Kidney (tissue), 14 donors: Measurements from ENCODE around the gene PLEKHB1. TPM values are rescaled to one million over a fixed set of nuclear protein-coding genes. Genes with fewer than 3 reads are reported as not detected.

Experiments used
- DNase-seq, 5 donors: peaks; one replicate each; pipeline ENCODE4 v3.0.0-alpha.2; 2013 to 2020
- FAIRE-seq: peaks from 2 replicates; lab custom pipeline; 2012; peaks lifted over from hg19 to GRCh38; lab: Jason Lieb, UNC
- H3K27ac ChIP-seq, 2 donors: one replicate each; pipeline ENCODE4 v1.7.0; 2013; ENCODE audit warnings: low read depth in 2 of 2, low read length in 2 of 2, inconsistent platforms in 1 of 2
- H3K27me3 ChIP-seq: one replicate; pipeline ENCODE4 v1.7.1; 2013; ENCODE audit warnings: low read length, inconsistent platforms; ENCODE audit not compliant: control insufficient read depth, insufficient read depth
- H3K36me3 ChIP-seq, 3 donors: one replicate each; pipeline versions ENCODE4 v1.7.0 to v1.7.1; 2013; ENCODE audit warnings: low read length in 3 of 3, control low read depth in 1 of 3, inconsistent platforms in 1 of 3; ENCODE audit not compliant: insufficient read depth in 3 of 3, control insufficient read depth in 2 of 3
- H3K4me1 ChIP-seq, 3 donors: one replicate each; pipeline versions ENCODE4 v1.7.0 to v1.7.1; 2013; ENCODE audit warnings: low read length in 3 of 3, inconsistent platforms in 1 of 3, low read depth in 1 of 3; ENCODE audit not compliant: control insufficient read depth in 2 of 3, insufficient read depth in 2 of 3
- H3K4me3 ChIP-seq, 3 donors: one replicate each; pipeline versions ENCODE4 v1.7.0 to v1.8.1; 2013; ENCODE audit warnings: low read length in 3 of 3, control low read depth in 1 of 3, inconsistent platforms in 1 of 3
- H3K9ac ChIP-seq, 3 donors: one replicate each; pipeline versions ENCODE4 v1.7.0 to v1.7.1; 2013; ENCODE audit warnings: low read length in 3 of 3, control low read depth in 1 of 3, inconsistent platforms in 1 of 3
- H3K9me3 ChIP-seq, 3 donors: one replicate each; pipeline versions ENCODE4 v1.7.0 to v1.7.1; 2013; ENCODE audit warnings: low read length in 3 of 3, control low read depth in 1 of 3, inconsistent platforms in 1 of 3; ENCODE audit not compliant: control insufficient read depth in 2 of 3, insufficient read depth in 1 of 3
- intact Hi-C: fragments of 100-400 bp; cut with DNase I; formaldehyde crosslinking; loops from one replicate; pipeline ENCODE4 v1.11.1; 2022
- polyA plus RNA-seq: library from polyadenylated mRNA; stranded (reverse); fragments of 350-450 nt; fragmentation: Illumina TruSeq; extraction: RNeasy Lipid Tissue Mini Kit (QIAGEN cat#74804); gene quantifications from one replicate; pipeline ENCODE4 v1.2.3, GENCODE V29; 2014; ENCODE audit warnings: low read depth, low replicate concordance; ENCODE audit not compliant: insufficient read depth
- total RNA-seq: library from RNA; stranded (reverse); fragmentation: NEBNext Ultra II Directional; extraction: Animal tissue kit (Norgen Biotek cat#: 25700); gene quantifications from one replicate; pipeline ENCODE4 v1.2.1, GENCODE V29; 2021
- TF ChIP-seq, protein P1 (sequence below): IDR thresholded peaks from 3 replicates; pipeline ENCODE4 v1.5.1; 2012; ENCODE audit warnings: mild to moderate bottlenecking, moderate library complexity, borderline replicate concordance; ENCODE audit not compliant: insufficient read depth; ENCODE audit errors: extremely low read depth
- donor health status: control.
- donor health status: control.
- donor health status: control.
- donor health status: control.
- donor health status: control.
- donor health status: DM: yes; HTN: yes; CAD: no.
- donor health status: Normal renal cell carcinoma (clear cell type).

The PLEKHB1 gene
- total and polyA plus RNA-seq, 2 donors from 2014 or later: 21.0 to 30.4 TPM

DNA sequence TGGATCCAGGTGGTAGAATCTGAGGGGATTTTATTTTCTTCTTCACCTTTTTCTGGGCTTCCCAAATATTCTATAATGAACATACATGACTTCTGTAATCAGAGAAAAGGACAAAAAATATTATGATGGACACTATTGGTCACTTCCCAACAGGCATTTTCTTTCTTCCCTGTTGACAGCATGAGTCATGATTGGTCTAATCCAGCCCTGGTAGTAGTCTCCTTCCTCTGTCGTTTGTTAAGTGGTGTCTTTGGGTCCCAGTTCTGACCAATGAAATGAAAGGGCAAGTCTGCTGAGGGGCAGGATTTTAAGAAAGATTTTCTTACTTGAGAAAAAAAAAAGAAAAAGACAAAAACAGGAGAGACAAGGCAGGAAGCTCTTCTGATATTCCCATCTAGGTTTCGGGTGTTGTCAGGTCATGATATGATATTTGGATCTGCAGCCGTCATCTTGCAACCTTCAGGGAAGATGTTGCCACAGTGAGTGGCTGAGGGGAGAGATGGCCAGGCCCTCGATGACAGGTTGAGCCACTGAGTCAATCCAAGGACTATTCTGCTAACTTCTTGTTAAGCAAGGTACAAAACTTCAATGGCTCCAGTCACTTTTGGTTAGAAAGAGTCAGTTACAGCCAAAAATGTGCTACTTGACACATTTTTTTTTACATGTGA is 23.3 kb upstream of the PLEKHB1 start:
- H3K27me3 ChIP-seq: no peaks in the 10 kb centered on the region
- no peak for DNase-seq
- H3K4me1 ChIP-seq: peaks cover 0 to 2% (median 0%) of the 10 kb centered on the region in 3 donors
- no peak overlapping the region for H3K27ac ChIP-seq
- H3K36me3 ChIP-seq: no peaks in the 10 kb centered on the region
- no peak for FAIRE-seq
- H3K9ac ChIP-seq: no peak overlapping the region
- TF ChIP-seq, protein P1, sequence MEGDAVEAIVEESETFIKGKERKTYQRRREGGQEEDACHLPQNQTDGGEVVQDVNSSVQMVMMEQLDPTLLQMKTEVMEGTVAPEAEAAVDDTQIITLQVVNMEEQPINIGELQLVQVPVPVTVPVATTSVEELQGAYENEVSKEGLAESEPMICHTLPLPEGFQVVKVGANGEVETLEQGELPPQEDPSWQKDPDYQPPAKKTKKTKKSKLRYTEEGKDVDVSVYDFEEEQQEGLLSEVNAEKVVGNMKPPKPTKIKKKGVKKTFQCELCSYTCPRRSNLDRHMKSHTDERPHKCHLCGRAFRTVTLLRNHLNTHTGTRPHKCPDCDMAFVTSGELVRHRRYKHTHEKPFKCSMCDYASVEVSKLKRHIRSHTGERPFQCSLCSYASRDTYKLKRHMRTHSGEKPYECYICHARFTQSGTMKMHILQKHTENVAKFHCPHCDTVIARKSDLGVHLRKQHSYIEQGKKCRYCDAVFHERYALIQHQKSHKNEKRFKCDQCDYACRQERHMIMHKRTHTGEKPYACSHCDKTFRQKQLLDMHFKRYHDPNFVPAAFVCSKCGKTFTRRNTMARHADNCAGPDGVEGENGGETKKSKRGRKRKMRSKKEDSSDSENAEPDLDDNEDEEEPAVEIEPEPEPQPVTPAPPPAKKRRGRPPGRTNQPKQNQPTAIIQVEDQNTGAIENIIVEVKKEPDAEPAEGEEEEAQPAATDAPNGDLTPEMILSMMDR: no peak
- no peaks in the 10 kb centered on the region for H3K9me3 ChIP-seq
- no peak overlapping the region for H3K4me3 ChIP-seq
- intact Hi-C loops: no loop called here

GRCh38 chr11:73623686-73624085 is 22.7 kb upstream of the PLEKHB1 start:
- Histone ChIP-seq H3K36me3 (no peaks in the 10 kb centered on the region), H3K9ac (no peak overlapping the region), H3K9me3 (no peaks in the 10 kb centered on the region), H3K4me1 (peaks cover 0 to 2% (median 0%) of the 10 kb centered on the region in 3 donors), H3K4me3 (no peak overlapping the region), H3K27me3 (no peaks in the 10 kb centered on the region), H3K27ac (no peak overlapping the region)
- TF ChIP-seq, protein P1: no peak
- FAIRE-seq (no peak), DNase-seq (peak in 2 of 5 donors; percentile 10 to 45)
- intact Hi-C loops: no loop called here

DNA sequence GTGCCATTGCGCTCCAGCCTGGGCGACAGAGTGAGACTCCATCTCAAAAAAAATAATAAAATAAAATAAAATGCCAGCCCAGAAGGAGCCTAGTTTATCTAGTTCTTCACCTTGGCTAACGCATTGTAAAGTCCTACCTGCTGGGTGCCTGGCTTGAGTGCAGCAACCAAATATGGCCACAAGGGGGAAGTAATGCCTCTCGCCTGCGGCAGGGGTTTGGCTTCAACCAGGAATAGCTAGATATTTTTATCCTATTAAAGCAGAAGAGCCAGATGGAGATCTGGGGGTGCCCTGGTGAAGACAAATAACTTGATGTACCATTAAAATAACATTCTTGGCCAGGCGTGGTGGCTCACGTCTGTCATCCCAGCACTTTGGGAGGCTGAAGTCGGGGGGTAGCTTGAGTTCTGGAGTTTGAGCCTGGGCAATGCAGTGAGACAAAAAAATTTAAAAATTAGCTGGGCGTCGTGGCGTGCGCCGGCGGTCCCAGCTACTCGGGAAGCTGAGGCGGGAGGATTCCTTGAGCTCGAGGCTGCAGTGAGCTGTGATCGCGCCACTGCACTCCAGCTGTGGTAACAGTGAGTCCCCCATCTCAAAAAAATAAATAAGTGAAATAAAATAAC is 20.6 kb upstream of the PLEKHB1 start:
- Histone ChIP-seq H3K4me1 (peaks cover 0 to 2% (median 0%) of the 10 kb centered on the region in 3 donors), H3K27ac (no peak overlapping the region), H3K4me3 (no peak overlapping the region), H3K9ac (no peak overlapping the region), H3K36me3 (no peaks in the 10 kb centered on the region), H3K27me3 (no peaks in the 10 kb centered on the region), H3K9me3 (no peaks in the 10 kb centered on the region)
- TF ChIP-seq, protein P1: peak; percentile 95
- DNase-seq: peak; percentile 77 to 84 (median 81)
- intact Hi-C loops: no loop called here
- FAIRE-seq: peak; percentile 58
